ENCODE results near the gene CNDP1. TPM values are rescaled to one million over a fixed set of nuclear protein-coding genes. Genes with fewer than 3 reads are reported as not detected.
"Not testable (repeated sequence)": the region's sequence is repeated elsewhere in the genome, so short reads cannot be mapped to it uniquely, and the experiment has no call there.

The CNDP1 gene
- total RNA-seq, 2 experiments from 2014 or later = not detected

DNA sequence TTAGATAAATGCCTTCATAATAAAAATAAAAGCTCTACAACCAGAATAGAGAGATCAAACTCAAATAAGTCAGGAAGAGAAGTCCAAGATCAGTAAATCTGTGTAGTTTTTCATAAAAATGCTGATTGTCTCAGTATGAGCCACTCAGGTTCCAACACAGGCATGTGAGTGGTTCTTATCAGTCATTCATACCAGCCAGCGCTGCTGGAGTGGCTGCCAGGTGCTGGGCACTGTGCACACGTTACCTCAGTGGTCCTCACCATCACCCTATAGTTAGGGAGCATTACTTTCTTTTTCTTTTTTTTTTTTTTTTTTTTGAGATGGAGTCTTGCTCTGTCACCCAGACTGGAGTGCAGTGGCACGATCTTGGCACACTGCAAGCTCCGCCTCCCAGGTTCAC lies 23.8 kb downstream of the CNDP1 start:
- H3K4me1 Mint-ChIP-seq (ENCODE audit: low read depth) = no peaks in the 10 kb centered on the region
- H3K4me3 Mint-ChIP-seq = no peak overlapping the region
- TF ChIP-seq, protein P1, sequence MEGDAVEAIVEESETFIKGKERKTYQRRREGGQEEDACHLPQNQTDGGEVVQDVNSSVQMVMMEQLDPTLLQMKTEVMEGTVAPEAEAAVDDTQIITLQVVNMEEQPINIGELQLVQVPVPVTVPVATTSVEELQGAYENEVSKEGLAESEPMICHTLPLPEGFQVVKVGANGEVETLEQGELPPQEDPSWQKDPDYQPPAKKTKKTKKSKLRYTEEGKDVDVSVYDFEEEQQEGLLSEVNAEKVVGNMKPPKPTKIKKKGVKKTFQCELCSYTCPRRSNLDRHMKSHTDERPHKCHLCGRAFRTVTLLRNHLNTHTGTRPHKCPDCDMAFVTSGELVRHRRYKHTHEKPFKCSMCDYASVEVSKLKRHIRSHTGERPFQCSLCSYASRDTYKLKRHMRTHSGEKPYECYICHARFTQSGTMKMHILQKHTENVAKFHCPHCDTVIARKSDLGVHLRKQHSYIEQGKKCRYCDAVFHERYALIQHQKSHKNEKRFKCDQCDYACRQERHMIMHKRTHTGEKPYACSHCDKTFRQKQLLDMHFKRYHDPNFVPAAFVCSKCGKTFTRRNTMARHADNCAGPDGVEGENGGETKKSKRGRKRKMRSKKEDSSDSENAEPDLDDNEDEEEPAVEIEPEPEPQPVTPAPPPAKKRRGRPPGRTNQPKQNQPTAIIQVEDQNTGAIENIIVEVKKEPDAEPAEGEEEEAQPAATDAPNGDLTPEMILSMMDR (IDR thresholded peaks at IDR 0.05) = no peak
- DNase-seq (no peak), ATAC-seq (no peak)
- intact Hi-C loops (cut with micrococcal nuclease) = no loop called here
- ChIA-PET CTCF (no interaction called here), POLR2A (no interaction called here)
- no peaks in the 10 kb centered on the region for H3K36me3 Mint-ChIP-seq (ENCODE audit: low read depth)
- no peak overlapping the region for H3K27ac Mint-ChIP-seq
- no peaks in the 10 kb centered on the region for H3K9me3 Mint-ChIP-seq
- peaks cover 6% of the 10 kb centered on the region for H3K27me3 Mint-ChIP-seq

DNA sequence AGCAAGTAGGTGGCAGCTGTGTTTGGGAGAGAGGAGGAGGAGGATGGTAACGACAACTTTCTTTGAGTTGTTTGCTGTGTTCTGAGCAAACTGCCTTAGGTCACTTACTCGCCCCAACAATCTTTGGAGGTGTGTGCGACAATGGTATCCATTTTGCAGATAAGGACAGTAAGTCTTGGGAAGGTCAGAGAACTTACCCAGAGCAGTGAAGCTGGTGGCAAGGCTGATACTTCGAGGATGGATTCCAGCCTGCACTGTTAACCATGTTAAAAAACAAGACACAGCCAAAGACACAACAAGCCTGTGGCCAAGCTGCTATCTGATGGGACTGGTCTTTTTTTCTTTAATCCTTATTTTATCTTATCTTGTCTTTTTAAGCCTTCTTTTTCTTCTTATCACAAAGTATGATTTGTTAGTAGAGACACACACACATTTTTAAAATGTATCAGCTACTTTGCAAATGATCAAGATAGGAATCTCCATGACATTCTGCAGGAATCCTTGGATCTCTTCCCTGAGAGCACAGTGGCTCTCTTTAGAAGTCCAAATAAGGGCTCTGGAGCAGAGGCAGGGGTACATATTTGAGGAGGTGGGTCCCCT lies 27.9 kb downstream of the CNDP1 start:
- Mint-ChIP-seq H3K4me1 (ENCODE audit: low read depth) (no peaks in the 10 kb centered on the region), H3K27me3 (no peaks in the 10 kb centered on the region), H3K27ac (no peak overlapping the region), H3K36me3 (ENCODE audit: low read depth) (no peaks in the 10 kb centered on the region), H3K9me3 (peaks cover 7% of the 10 kb centered on the region), H3K4me3 (no peak overlapping the region)
- no peak for DNase-seq
- ATAC-seq = no peak
- intact Hi-C loops (cut with micrococcal nuclease) = no loop called here
- ChIA-PET POLR2A (no interaction called here), CTCF (interaction anchor here (1.9 kb wide), 1 partner anchor 10 kb away, joined by 7 read pairs; no protein-coding TSS in a partner anchor)
- TF ChIP-seq, protein P1 (IDR thresholded peaks at IDR 0.05) = no peak

DNA sequence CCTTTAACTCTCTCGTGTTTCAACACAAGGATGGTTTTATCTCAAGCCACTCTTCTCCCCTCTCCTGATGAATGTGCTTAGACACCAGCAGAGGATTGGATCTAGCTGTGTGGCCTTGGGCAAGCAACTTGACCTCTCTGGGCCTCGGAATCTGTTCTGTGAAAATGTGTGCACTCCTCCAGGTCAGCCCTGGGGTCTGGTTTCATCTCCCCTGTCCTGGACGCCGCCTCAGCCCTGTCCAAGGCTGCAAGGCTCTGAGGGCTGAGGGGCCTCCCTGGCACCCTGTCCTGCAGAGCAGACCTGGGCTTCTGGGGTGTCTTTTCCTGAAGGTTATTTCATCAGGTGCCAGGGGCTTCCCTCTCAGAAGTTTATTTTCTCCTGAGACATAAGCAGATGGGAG lies 28.5 kb downstream of the CNDP1 start:
- ATAC-seq = no peak

DNA sequence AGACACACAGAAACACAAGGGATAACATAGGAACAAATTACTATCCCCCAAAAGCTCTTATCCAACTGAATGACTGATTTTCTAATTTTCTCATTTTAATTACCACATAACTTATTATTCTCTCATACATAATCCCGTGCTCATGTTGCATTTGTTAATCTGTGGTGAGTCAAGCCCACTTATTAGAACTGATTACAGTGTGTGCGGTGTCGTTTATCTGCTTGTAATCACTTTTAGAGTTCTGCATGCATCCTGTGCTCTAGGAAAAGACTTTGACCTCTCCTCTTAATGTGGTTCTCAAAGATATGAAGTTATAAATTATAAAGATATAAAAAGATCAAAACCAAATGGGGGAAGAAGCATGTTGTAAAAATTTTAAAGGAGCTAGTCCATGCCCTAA lies 29.7 kb downstream of the CNDP1 start:
- H3K27me3 Mint-ChIP-seq = peaks cover 10% of the 10 kb centered on the region
- H3K9me3 Mint-ChIP-seq = peaks cover 7% of the 10 kb centered on the region
- intact Hi-C loops (cut with micrococcal nuclease) = no loop called here

More for the DNA sequence above, 28.5 kb downstream of the CNDP1 start:
- Mint-ChIP-seq H3K36me3 (ENCODE audit: low read depth) (no peaks in the 10 kb centered on the region), H3K4me3 (no peak overlapping the region), H3K27ac (no peak overlapping the region), H3K9me3 (peaks cover 7% of the 10 kb centered on the region), H3K4me1 (ENCODE audit: low read depth) (no peaks in the 10 kb centered on the region), H3K27me3 (no peaks in the 10 kb centered on the region)
- ChIA-PET POLR2A (no interaction called here), CTCF (interaction anchor here (1.9 to 3.1 kb wide), 2 partner anchors 11 kb away, joined by 7 to 14 read pairs; no protein-coding TSS in a partner anchor)
- intact Hi-C loops (cut with micrococcal nuclease) = no loop called here
- TF ChIP-seq, protein P1 (IDR thresholded peaks at IDR 0.05) = no peak
- DNase-seq = no peak

DNA sequence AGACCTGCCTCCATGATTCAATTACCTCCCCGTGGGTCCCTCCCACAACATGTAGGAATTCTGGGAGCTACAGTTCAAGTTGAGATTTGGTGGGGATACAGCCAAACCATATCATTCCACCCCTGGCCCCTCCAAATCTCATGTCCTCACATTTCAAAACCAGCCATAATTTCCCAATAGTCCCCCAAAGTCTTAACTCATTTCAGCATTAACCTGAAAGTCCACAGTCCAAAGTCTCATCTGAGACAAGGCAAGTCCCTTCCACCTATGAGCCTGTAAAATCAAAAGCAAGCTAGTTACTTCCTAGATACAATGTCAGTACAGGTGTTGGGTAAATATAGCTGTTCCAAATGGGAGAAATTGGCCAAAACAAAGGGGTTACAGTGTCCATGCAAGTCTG lies 30.9 kb downstream of the CNDP1 start:
- H3K27ac Mint-ChIP-seq; H3K9me3 Mint-ChIP-seq; H3K4me3 Mint-ChIP-seq; H3K4me1 Mint-ChIP-seq (ENCODE audit: low read depth); intact Hi-C loops (cut with micrococcal nuclease); POLR2A ChIA-PET; ATAC-seq; DNase-seq; H3K36me3 Mint-ChIP-seq (ENCODE audit: low read depth): not testable (repeated sequence)
- peaks cover 14% of the 10 kb centered on the region for H3K27me3 Mint-ChIP-seq
- CTCF ChIA-PET = interaction anchor here (3.1 kb wide), 1 partner anchor 13 kb away, joined by 14 read pairs; no protein-coding TSS in a partner anchor

More for the DNA sequence above, 29.7 kb downstream of the CNDP1 start:
- no peak overlapping the region for H3K27ac Mint-ChIP-seq
- H3K4me3 Mint-ChIP-seq = no peak overlapping the region
- no peaks in the 10 kb centered on the region for H3K36me3 Mint-ChIP-seq (ENCODE audit: low read depth)
- ATAC-seq (no peak), DNase-seq (no peak)
- ChIA-PET POLR2A (no interaction called here), CTCF (interaction anchor here (3.1 kb wide), 1 partner anchor 12 kb away, joined by 14 read pairs; no protein-coding TSS in a partner anchor)
- TF ChIP-seq, protein P1 (IDR thresholded peaks at IDR 0.05) = no peak
- no peaks in the 10 kb centered on the region for H3K4me1 Mint-ChIP-seq (ENCODE audit: low read depth)

DNA sequence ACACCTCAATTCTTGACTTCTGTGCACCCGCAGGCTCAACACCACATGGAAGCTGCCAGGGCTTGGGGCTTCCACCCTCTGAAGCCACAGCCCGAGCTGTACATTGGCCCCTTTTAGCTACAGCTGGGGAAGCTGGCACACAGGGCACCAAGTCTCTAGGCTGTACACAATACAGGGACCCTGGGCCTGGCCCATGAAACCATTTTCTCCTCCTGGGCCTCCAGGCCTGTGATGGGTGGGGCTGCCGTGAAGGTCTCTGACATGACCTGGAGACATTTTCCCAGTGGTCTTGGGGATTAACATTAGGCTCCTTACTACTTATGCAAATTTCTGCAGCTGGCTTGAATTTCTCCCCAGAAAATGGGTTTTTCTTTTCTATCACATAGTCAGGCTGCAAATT lies 31.7 kb downstream of the CNDP1 start:
- intact Hi-C loops (cut with micrococcal nuclease); DNase-seq; H3K9me3 Mint-ChIP-seq; H3K4me3 Mint-ChIP-seq; H3K4me1 Mint-ChIP-seq (ENCODE audit: low read depth); H3K36me3 Mint-ChIP-seq (ENCODE audit: low read depth); POLR2A ChIA-PET; ATAC-seq; H3K27ac Mint-ChIP-seq: not testable (repeated sequence)
- peaks cover 14% of the 10 kb centered on the region for H3K27me3 Mint-ChIP-seq
- CTCF ChIA-PET = interaction anchor here (3.1 kb wide), 1 partner anchor 14 kb away, joined by 14 read pairs; no protein-coding TSS in a partner anchor
